Stomach (tissue), 4 donors: ENCODE data around the gene TRABD2B.

ENCODE experiments used
- CTCF ChIP-seq, 7 experiments: fragments of 450-650 bp in 4 of 7; fragments of 200-600 bp in 3 of 7; sonication (generic) in 3 of 7; IDR thresholded peaks; one replicate each; pipeline ENCODE4 v1.5.1; 2016 to 2019; ENCODE audit warnings: antibody characterized with exemption in 7 of 7, control low read depth in 2 of 7, mild to moderate bottlenecking in 1 of 7
- POLR2A ChIP-seq, 4 donors: fragments of 450-650 bp; IDR thresholded peaks; one replicate each; pipeline ENCODE4 v1.6.1; 2016; ENCODE audit warnings: antibody characterized with exemption in 4 of 4, control low read depth in 2 of 4, mild to moderate bottlenecking in 1 of 4, moderate library complexity in 1 of 4

DNA sequence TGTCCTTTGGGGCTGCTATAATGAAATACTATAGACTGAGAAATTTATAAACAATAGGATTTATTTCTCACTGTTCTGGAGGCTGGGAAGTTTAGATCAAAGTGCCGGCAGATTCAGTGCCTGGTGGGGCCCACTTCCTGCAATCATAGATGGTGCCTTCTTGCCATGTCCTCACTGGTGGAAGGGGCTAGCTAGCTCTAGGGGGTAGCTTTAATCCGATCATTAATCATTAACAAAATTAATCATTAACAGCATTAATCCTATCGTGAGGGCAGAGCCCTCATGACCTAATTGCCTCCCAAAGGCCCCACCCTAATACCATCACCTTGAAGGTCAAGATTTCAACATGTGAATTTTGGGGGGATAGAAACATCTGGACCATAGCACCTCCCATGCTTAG is 124.3 kb downstream of the TRABD2B start:
- TF ChIP-seq CTCF (IDR thresholded peaks at IDR 0.05) (no peak), POLR2A (IDR thresholded peaks at IDR 0.05) (no peak)
